Progenitor cell of endocrine pancreas (in vitro differentiated cells): ENCODE data around the gene YY1AP1. TPM values are rescaled to one million over a fixed set of nuclear protein-coding genes. Genes with fewer than 3 reads are reported as not detected.

Experiments used
- total RNA-seq: library from RNA; stranded (reverse); gene quantifications from 2 replicates; pipeline ENCODE4 v1.2.1, GENCODE V29; 2021

The YY1AP1 gene
- total RNA-seq, 1 donor from 2014 or later, result 56.2 TPM

Other genes starting within 250 kb of the YY1AP1 start
- 49.7 and 51.3 TPM in 2 replicates for gene ASH1L, start 126.0 kb downstream of the YY1AP1 start, total RNA-seq
- gene MSTO1, start 78.6 kb downstream of the YY1AP1 start, total RNA-seq, result 53.4 and 62.1 TPM in 2 replicates
- 121 and 126 TPM in 2 replicates for gene DAP3, start 317 bp upstream of the YY1AP1 start, total RNA-seq
- 69.4 and 73.2 TPM in 2 replicates for gene GON4L, start 168.4 kb upstream of the YY1AP1 start, total RNA-seq
- gene SYT11, start 170.8 kb upstream of the YY1AP1 start, total RNA-seq, result 1.7 and 2.0 TPM in 2 replicates
- 28.3 and 30.1 TPM in 2 replicates for gene RIT1, start 222.6 kb upstream of the YY1AP1 start, total RNA-seq
- 67.6 and 71.2 TPM in 2 replicates for gene KHDC4, start 245.6 kb upstream of the YY1AP1 start, total RNA-seq